CD4-positive, alpha-beta T cell treated with Interleukin-6 at 100 ng/mL for 8 hours (primary cell): ENCODE measurements around the gene ACKR3.
A peak's percentile ranks its signal among the peaks of the same experiment; 100 is the strongest.

Experiments
- DNase-seq: peaks from one replicate; pipeline ENCODE4 v3.0.0-alpha.2; 2020; ENCODE audit warnings: mixed read lengths, low spot score

Gene ACKR3

DNA sequence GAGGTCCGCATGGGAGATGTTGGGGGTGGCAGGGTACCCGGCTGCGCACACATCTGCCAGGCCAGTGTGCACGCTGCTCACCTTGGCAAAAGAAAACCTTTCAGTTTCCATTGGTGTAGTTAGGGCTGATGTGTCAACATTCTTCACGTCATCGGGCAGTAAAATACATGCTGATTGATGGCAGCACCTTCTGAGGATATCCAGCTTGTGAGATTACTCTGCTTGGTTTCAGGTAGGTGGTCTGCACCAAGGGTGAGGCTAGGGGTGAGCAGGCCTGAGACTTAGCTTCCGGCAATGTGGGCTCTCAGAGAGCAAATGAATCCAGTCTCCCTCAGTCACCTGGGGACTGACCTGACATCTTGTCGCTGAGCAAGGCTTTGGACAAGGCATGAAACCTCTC is 19.3 kb upstream of the ACKR3 start:
- no peak for DNase-seq

DNA sequence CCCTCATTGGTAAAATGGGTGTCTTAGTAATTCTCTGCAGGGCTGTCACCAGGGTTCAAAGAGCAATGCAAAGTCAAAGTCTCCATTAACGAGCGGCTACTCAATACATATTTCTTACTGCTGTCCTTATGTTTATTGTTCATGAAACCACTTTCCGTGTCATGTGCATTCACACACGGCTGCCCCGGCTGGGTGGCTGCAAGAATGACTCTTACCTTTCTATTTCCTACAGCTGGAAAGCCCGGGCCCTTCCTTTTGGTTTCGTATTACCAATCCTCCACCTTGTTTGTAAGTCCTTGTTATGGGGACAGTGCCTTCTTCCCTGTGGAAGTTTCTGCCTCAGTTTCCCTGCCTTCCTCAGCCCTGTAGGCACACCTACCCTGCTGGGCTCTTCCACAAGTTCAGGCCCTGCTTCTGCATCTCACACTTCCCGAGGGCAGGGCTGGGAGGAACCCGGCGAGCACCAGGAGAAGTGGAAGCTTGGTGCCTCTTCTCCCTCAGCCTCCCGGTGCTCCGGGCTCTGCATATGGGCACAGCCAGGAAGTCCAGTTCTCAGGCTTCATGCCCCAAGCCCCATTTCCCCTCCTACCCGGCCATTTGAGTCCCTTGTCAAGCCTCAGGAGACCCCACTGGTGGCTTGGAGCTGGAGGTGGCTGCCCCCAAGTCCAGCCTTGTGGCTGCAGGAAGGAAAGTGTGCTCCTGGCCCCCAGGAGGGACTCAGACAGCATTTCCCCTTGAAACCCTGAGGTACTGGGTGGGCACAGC is 18.7 kb upstream of the ACKR3 start:
- DNase-seq, result no peak

DNA sequence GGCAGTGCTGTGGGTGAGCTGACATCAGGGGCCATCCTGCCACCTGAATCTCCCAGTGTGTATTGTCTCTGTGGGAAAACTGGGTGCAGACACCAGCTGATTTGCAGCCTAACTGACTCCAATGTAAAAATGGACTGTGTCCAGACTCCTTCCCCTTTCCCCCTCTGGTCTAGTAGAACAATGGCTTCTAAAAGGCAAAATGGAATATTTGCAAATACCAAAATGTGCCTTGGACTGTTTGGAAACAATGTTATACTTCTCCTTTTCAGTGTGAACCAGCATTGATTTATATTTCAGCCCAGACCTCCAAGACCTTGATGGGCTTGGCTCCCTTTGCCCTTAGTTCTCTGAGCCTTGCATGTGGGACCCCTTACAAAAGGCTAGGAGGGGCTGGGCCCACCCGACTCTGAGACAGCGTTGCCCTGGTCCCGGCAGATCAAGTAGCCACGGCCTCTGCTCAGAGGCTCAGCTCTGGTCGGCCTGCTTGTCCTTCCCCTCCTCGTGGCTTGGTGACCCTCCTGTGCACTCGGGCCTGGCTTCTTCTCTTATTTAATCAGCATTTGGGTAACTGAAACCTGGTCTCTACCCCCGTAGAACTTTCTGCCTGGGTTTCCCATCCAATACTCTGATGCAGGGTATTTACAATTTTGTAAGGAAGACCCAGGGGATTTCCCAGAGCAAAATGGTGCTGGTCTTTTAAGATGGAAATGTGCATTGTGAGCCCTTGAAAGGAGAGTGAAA is 18.0 kb upstream of the ACKR3 start:
- DNase-seq, result no peak

DNA sequence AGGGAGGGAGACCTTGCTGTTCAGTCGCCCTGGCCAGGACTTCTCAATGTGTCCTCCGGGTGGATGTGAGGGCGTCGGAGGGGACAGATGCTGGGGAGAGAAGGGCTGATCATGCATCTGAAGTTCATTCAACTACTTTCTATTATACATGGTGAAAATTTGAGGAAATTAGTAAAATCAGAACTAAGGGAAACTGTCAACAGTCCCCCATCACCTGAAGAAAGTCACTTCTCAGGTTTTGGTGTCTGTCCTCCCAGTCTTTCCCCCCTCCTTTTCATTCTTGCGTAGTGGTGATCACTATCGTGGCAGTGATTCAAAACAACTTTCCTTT is 17.4 kb upstream of the ACKR3 start:
- no peak for DNase-seq

DNA sequence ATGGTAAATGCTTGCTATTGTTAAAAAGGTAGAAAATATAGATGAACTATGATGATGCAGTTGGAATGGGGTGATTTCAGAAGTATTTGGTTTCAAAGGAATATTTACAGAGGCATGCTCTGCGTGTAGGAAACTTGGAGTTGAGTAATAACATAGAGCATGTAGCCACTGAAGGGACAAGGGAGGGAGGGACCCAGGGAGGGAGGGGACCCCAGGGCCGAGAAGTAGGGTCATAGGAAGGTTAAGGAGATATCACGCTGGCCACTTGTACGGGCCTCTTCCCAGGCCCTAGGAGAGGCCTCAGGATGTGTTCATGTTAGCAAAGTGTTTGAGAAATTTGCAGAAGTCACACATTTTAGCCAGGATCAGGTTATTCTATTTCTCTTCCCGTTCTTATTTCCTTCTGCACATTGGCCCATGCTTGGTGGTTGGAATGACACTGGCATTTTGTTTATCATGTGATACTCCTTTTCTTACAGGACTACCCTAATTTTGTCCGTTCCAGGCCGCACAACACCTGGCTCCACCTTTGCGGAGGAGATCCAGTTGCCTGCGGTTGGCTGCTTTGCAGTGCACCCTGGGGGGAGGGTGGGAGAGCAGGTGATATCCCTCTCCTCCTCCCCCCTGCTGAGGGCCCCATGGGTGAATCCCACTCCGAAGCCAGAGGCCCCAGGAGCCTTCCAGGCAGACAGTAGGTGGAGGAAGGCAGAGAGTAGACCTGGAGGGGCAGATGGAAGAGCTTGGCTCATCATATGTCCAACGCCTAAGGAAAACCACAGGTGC is 16.9 kb upstream of the ACKR3 start:
- DNase-seq, result no peak

DNA sequence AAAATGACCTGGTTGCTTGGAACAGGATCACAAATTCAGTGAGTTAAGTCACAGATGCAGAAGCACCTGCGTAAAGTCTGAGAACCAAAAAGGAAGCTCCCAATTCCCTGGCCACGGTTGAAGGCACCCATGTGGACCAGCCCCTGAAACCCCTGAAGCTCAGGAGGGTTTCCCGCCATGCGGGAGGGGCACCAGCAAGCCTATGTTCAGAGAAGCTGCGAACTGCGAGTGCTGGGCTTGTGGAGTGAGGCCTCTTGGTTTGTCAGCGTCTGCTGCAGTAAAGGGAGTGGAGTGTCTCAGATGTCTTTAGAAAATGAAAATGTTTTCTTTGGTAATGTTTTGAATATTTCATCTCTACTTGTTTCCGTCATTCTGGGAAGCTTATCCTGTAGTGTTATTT is 16.1 kb upstream of the ACKR3 start:
- DNase-seq, result no peak

DNA sequence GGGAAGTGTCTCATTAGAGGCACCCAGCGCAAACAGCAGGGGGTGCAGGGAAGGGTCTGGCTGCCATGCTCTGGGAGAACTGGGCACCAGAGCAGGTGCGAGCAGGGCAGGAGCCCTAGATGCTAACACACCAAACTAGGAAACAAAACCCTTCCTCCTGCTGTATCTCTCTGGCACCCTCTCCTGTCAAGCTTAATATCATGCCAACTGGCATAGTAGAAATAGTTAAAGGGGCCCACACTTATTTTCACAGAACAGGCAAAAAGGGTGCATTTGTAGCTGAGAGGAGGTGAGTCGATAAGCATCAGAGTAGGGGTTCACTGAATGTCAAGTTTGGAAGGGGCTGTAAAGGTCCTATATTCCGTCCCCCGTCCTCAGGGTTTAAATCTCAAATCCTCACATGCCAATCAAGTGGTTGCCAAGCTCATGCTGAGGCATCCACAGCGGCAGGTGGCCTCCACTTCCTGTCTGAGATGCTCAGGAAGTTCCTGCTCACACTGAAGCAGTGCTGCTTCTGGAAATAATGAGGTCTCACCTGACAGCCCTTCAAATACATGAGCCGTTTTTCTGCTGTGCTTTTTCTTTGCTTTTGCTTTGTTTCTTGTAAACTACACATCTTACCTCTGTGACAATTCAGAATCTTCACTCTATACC is 14.9 kb upstream of the ACKR3 start:
- DNase-seq, result peak; percentile 41

DNA sequence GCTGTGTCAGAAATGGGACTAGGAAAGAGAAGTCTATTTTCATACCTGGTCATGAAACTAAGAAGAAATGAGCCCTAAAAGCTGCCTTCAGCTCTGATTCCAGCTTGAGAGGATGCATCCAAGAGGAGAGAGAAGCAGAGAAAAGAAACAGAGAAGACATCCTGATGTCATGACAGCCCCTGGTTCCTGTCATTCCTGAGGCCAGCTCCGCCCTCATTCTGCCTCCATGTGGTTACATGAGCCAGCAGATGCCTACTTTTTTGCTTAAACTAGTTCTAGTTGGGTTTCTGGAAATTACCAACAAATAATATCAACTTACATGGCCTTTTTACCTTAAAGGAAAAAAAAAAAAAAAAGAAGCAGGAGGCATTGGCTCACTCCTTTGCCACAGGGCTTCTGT is 14.1 kb upstream of the ACKR3 start:
- DNase-seq, result no peak

DNA sequence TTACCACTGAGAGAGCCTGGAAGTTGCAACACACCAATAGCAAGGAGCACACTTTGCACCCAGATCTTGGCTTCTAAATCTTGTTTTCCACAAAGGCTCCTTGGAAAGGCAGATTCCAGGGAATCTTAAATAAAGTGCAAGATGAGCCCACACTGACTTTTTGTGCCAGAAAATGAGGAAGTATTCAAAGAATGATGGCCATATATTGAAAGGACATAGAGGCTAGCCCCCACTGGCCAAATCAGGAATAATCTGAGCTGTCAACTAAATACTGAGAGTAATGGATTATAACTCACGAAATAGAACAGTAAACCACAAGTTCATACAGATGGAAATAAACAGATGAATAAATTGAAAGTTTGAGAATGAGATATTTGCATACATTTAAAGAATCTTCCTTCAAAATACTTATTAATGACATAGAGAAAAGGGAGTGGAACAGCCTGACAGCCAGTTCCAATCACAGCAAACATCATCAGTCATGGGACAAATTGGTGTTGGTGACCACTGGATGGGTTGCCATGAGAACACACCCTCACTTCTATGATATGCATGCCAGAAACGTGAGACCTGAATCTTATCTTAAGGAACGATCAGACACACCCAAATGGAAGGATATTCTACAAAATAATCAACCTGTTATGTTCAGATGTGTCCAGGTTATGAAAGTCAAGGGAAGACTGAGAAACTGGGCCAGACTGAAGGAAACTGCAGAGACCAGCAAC is 12.2 kb upstream of the ACKR3 start:
- DNase-seq, result no peak

DNA sequence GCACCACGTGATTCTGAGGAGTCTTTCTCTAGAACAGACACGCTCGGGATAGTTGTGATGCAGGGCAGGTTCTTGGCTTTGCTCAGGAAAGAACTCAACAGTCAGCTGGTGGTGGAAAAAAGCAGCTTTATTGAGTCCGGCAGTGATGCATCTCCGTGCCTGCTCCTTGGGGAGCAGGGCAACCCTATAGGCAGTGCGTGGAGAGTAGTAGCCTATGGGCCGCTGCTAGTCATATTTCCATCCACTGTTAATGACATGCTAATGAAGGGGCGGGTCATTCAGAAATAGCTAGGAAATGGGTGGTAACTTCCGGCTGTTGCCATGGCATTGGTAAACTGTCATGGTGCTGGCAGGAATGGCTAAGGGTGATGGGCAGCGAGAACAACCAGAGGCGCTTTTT is 11.6 kb upstream of the ACKR3 start:
- DNase-seq, result no peak

DNA sequence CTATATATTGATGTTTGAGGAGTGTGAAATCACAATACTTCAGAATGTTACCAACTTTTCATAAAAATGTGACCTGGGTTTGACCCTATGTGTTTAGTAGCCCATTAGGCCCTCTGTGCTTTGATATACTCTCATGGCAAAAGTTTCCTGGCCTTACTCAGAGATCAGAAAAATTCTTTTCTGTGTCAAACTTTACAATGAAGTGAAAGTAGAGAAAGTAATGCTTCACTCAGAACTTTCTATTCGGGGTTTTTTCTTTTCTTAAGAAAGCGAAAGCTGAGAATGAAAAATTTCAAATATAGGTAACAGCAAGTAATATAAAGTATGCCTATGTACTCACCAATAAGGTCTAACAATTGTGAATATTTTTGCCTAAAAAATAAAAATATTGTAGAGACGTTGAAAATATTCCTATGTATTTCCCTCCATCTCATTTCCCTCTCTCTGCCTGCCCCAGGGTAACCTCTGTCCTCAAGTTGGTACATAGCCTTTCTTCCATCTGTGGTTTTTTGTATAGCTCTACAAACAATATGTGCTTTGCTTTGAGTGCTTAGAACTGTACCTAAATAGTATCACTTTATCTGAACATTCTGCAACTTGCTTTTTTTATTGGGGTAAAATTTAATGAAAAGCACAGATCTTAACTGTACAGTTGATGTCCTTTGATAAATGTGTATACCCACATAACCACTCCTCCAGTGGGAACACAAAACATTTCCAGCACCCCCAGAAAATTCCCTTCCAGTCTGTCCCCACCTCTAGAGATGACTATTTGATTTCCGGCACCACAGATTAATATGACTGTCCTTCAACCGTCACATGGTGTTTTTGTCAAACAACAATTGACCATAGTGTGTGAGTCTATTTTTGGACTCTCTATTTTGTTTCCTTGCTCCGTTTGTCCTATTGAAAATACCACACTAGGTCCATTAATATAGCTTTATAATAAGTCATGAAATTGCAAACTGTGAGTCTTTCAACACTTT is 10.3 kb upstream of the ACKR3 start:
- DNase-seq, result no peak

DNA sequence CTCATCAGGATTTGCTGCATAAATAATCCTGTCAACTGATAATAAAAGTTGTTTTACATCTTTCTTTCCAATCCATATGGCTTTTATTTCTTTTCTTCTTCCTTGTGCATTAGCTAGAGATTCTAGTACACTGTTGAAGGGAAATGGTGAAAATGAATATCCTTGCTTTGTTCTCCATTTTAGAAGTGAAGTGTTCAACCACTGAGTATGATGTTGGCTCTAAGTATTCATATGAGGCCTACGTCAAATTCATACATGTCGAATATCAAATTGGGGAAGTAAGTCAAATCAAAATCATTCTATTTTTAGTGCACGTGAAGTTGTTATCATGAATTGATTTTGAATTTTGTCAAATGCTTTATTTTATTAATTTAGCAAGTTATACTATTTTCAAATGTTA is 7.8 kb upstream of the ACKR3 start:
- DNase-seq, result no peak

DNA sequence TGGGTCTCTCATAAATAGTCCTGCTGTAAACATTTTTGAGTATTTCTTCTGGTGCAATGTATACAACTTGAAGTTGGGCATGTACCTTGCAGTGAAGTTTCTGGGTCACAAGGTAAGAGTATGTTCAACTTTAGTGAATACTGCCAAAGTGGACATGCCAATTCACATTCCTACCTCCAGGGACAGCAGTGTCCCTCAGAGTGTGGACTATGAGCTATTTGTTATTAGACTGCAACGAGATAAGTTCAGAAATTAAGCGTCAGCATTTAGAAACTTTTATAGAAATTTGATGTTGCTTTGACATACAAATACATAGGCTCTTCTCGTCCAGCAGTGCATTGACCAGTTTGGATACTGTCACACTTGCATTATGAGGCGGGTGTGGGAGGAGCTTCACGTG is 7.2 kb upstream of the ACKR3 start:
- DNase-seq, result no peak

DNA sequence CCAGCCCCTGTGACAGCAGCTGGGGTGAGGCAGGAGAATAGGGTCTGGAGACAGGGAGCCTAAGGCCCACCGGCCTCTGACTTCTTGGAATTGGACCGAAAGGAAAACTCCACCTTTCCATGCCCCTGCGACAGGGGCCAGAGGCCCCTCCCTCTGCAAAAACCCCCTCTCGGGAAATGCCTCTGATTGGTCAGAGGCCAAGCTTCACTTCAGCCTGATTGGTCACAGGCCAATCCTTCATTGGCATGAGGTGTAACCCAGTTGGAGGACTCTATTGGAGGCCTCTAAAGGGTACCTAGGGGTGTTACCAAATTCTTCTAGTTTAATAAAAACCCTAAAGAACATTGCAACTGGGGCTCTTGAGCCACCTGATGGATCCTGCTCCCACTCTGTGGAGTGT is 5.7 kb upstream of the ACKR3 start:
- DNase-seq, result no peak

DNA sequence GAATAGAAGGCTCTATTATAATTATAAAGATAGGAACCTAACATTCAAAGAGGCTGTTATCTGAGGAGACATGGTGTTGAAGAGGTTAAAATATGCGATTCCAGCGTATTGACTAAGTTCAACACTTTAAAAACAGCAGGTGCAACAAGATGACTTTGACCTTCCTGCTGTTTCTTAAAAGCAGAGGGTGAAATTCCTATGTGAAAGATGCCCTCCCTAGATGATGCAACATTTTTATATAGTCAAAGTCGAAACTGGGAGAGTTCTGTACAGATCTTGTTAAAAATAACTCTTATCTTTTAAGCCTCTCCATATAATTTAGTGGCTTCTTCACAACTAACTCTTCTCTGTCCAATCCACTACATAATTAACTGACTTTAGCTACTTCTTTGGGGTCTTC is 4.4 kb upstream of the ACKR3 start:
- DNase-seq, result no peak

DNA sequence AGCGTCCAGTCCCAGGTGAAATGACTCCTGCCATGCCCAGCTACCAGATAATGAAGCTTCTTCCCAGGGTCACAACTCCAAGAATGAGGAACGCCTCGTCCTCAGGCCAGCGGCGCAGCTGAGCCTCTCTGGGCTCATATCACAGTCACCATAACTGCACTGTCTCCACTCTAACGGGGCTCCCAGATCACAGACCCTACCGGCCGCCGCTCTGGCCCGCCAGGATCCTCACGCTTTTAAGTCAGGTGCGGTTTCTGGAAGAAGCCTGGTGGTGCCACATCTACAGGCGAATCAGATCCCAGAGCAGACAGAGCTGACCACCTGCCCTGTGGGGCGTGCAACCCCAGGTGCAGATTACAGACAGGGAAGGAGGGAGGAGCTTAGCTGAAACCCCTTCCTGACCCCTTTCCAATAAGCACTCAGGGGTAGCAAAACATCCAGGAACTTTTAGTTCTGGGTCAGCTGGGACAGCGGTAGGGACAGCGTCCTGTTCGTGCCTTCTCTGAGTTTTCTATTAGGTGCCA is 3.7 kb upstream of the ACKR3 start:
- no peak for DNase-seq

DNA sequence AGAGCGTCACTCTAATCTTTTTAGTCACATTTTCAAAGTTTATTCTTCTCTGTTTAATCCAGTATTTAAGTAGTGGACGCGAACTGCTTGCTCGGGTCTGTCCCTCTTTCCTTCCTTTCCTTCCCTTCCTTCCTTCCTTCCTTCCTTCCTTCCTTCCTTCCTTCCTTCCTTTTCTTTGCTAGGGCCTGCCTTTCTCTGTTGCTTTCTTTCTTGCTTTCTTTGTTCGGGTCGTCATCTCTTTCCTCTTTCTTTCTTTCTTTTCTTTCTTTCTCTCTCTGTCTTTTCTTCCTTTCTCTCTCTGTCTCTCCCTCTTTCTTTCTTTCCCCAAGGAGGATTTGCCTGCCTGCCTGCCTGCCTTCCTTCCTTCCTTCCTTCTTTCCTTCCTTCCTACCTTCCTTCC is 3.0 kb upstream of the ACKR3 start:
- no peak for DNase-seq

DNA sequence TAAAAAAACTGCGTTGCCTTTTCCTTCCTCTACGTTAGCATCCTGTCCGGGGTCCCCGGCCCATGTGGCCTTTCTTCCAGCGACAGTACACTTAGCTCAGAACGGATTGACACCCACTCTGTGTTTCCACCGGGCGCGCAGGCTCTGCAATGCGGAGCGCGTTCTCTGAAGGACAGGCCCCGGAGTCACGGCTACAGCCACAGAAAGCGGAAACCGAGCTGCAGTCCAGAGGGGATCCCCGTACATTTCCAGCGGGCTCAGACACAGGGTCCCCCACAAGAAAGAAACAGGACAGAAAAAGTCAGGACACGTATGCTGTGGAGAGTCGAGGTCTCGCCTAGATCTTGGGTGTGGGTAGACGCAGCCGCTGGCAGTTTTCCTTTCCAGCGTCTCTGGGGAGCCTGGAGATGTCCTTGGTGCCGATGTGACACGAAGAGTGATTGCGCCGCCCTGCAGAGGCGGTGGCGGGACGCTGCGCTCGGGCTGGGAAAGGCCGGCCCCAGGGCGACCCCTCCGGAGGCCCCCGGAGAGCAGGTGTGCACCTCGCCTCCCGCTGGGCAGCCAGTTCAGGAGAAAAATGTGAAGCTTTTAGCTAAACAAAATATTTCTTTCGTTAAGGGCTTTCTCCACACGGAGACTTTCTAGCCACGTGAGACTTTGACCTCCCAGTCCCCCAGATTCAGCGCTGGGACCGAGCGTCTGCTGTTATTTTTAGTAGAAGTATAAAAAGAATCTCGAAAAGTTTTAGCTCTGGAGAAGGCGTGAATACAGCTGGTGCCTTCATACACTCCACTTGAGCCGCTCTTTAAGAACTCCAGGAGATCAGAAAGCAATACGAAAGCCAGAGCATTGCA is 1.3 kb upstream of the ACKR3 start:
- peak; percentile 15 for DNase-seq

DNA sequence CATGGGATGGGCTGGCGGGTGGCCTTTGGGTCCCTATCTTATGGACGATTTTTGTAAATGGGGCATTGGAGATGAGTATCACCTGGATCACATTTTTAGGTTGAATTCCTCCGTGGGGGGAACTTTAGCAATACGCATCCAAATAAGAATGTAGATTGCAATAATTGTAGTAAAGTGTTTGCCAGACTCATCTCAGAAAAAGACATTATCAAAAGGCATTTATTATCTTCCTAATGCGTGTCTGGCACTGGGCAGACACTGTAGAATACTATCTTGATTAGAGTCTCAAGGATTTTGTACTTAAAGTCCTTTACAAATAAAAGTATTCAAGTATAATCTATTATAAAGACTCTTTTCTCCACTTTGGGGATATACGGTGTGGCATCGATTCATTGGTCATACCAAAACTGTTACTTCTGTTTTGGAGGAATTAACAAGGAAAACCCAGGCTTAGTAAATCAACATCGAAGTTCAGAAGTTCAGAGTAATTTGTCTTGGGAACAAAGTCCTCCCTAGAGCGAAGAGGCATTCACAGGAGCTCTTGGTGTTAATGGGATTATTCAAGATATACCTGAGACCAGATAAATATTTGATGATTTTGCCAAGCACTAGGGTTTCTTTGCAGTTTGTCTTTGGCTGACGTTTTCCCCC is 578 bp upstream of the ACKR3 start:
- no peak for DNase-seq
